ENCODE measurements around the gene ARPP21.

DNA sequence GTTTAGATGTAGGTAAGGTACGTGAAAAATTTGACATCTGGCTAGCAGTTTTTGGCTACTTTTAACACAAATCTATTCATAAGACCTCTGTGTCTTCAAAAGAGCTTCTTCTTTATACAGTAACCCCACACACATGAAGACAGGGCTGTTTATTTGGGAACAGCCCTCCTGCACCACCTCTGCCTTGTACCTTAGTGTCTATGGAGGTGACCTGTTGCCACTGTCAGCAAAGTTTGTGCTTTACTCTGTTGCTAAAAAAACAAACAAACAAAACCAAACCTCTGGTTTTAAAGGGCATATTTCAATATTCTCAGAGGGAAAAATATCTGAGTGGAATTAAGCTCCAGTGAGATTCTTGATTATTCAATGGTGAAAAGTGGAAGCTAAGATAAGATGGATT is 122.0 kb downstream of the ARPP21 start:
- TF ChIP-seq, protein P1, sequence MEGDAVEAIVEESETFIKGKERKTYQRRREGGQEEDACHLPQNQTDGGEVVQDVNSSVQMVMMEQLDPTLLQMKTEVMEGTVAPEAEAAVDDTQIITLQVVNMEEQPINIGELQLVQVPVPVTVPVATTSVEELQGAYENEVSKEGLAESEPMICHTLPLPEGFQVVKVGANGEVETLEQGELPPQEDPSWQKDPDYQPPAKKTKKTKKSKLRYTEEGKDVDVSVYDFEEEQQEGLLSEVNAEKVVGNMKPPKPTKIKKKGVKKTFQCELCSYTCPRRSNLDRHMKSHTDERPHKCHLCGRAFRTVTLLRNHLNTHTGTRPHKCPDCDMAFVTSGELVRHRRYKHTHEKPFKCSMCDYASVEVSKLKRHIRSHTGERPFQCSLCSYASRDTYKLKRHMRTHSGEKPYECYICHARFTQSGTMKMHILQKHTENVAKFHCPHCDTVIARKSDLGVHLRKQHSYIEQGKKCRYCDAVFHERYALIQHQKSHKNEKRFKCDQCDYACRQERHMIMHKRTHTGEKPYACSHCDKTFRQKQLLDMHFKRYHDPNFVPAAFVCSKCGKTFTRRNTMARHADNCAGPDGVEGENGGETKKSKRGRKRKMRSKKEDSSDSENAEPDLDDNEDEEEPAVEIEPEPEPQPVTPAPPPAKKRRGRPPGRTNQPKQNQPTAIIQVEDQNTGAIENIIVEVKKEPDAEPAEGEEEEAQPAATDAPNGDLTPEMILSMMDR (IDR thresholded peaks at IDR 0.05 in 8 of 11, conservative IDR thresholded peaks at IDR 0.05 in 3 of 11) = no peak
- TF ChIP-seq POLR2A (IDR thresholded peaks at IDR 0.05) = no peak
- no peak for TF ChIP-seq POLR2AphosphoS5 (IDR thresholded peaks at IDR 0.05)
